Measurements from ENCODE around the gene NEURL1B.

NEURL1B gene

GRCh38 chr5:172699999-172700364 is 58.9 kb downstream of the NEURL1B start:
- H3K9ac ChIP-seq (ENCODE audit: insufficient read length, low read depth): peak overlapping the region; percentile 47
- TF ChIP-seq YY1 (IDR thresholded peaks at IDR 0.05; ENCODE audit: insufficient read depth, insufficient read length) (no peak), SUZ12 (IDR thresholded peaks at IDR 0.05; ENCODE audit: extremely low read depth, insufficient read depth, insufficient read length) (no peak), ZNF274 (IDR thresholded peaks at IDR 0.05; ENCODE audit: low read depth, low read length) (no peak)
- H3K36me3 ChIP-seq (ENCODE audit: insufficient read depth, insufficient read length, low read length): no peaks in the 10 kb centered on the region
- H3K4me1 ChIP-seq (ENCODE audit: insufficient read depth, insufficient read length): peaks cover 21% of the 10 kb centered on the region
- no peaks in the 10 kb centered on the region for H3K9me3 ChIP-seq (ENCODE audit: insufficient read depth, low read length)
- no peak for DNase-seq (ENCODE audit: low read depth, low spot score)
- no peak overlapping the region for H3K4me3 ChIP-seq (ENCODE audit: insufficient read length, low read depth)
- H3K27me3 ChIP-seq (ENCODE audit: insufficient read depth, insufficient read length): peaks cover 7% of the 10 kb centered on the region

GRCh38 chr5:172700365-172701290 is 59.6 kb downstream of the NEURL1B start:
- Histone ChIP-seq H3K4me1 (ENCODE audit: insufficient read depth, insufficient read length) (peaks cover 21% of the 10 kb centered on the region), H3K27me3 (ENCODE audit: insufficient read depth, insufficient read length) (peaks cover 7% of the 10 kb centered on the region), H3K36me3 (ENCODE audit: insufficient read depth, insufficient read length, low read length) (no peaks in the 10 kb centered on the region), H3K9ac (ENCODE audit: insufficient read length, low read depth) (peak overlapping the region; percentile 72), H3K9me3 (ENCODE audit: insufficient read depth, low read length) (no peaks in the 10 kb centered on the region), H3K4me3 (ENCODE audit: insufficient read length, low read depth) (peak overlapping the region; percentile 40)
- DNase-seq (ENCODE audit: low read depth, low spot score): peak; percentile 32
- TF ChIP-seq ZNF274 (IDR thresholded peaks at IDR 0.05; ENCODE audit: low read depth, low read length) (no peak), SUZ12 (IDR thresholded peaks at IDR 0.05; ENCODE audit: extremely low read depth, insufficient read depth, insufficient read length) (no peak), YY1 (IDR thresholded peaks at IDR 0.05; ENCODE audit: insufficient read depth, insufficient read length) (no peak)

GRCh38 chr5:172701291-172701656 is 60.2 kb downstream of the NEURL1B start:
- no peak overlapping the region for H3K4me3 ChIP-seq (ENCODE audit: insufficient read length, low read depth)
- H3K4me1 ChIP-seq (ENCODE audit: insufficient read depth, insufficient read length): peaks cover 16% of the 10 kb centered on the region
- H3K9ac ChIP-seq (ENCODE audit: insufficient read length, low read depth): peak overlapping the region; percentile 32
- no peak for TF ChIP-seq SUZ12 (IDR thresholded peaks at IDR 0.05; ENCODE audit: extremely low read depth, insufficient read depth, insufficient read length)
- no peak for TF ChIP-seq ZNF274 (IDR thresholded peaks at IDR 0.05; ENCODE audit: low read depth, low read length)
- no peak for TF ChIP-seq YY1 (IDR thresholded peaks at IDR 0.05; ENCODE audit: insufficient read depth, insufficient read length)
- DNase-seq (ENCODE audit: low read depth, low spot score): no peak
- H3K36me3 ChIP-seq (ENCODE audit: insufficient read depth, insufficient read length, low read length): no peaks in the 10 kb centered on the region
- H3K27me3 ChIP-seq (ENCODE audit: insufficient read depth, insufficient read length): peaks cover 7% of the 10 kb centered on the region
- H3K9me3 ChIP-seq (ENCODE audit: insufficient read depth, low read length): no peaks in the 10 kb centered on the region

DNA sequence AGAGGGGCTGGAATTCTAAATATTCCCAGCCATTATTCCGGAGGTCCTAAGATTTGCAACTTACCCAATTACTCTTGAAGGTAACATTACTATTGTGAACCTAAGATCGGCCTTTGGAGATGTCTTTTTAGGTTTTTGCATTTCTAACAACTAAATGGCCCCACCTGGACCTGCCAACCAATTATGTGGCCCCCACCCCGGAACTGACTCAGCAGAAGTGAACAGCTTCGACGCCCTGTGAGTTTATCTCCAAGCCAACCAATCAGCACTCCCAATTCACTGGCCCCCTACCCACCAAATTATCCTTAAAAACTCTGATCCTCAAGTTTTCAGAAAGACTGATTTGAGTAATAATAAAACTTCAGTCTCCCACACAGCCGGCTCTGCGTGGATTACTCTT is 62.9 kb downstream of the NEURL1B start:
- H3K27me3 ChIP-seq (ENCODE audit: insufficient read depth, insufficient read length): peaks cover 7% of the 10 kb centered on the region
- TF ChIP-seq SUZ12 (IDR thresholded peaks at IDR 0.05; ENCODE audit: extremely low read depth, insufficient read depth, insufficient read length): no peak
- no peak for TF ChIP-seq ZNF274 (IDR thresholded peaks at IDR 0.05; ENCODE audit: low read depth, low read length)
- TF ChIP-seq YY1 (IDR thresholded peaks at IDR 0.05; ENCODE audit: insufficient read depth, insufficient read length): no peak
- no peak overlapping the region for H3K4me3 ChIP-seq (ENCODE audit: insufficient read length, low read depth)
- H3K9ac ChIP-seq (ENCODE audit: insufficient read length, low read depth): no peak overlapping the region
- no peak for DNase-seq (ENCODE audit: low read depth, low spot score)
- no peaks in the 10 kb centered on the region for H3K9me3 ChIP-seq (ENCODE audit: insufficient read depth, low read length)
- no peaks in the 10 kb centered on the region for H3K36me3 ChIP-seq (ENCODE audit: insufficient read depth, insufficient read length, low read length)
- peaks cover 12% of the 10 kb centered on the region for H3K4me1 ChIP-seq (ENCODE audit: insufficient read depth, insufficient read length)

DNA sequence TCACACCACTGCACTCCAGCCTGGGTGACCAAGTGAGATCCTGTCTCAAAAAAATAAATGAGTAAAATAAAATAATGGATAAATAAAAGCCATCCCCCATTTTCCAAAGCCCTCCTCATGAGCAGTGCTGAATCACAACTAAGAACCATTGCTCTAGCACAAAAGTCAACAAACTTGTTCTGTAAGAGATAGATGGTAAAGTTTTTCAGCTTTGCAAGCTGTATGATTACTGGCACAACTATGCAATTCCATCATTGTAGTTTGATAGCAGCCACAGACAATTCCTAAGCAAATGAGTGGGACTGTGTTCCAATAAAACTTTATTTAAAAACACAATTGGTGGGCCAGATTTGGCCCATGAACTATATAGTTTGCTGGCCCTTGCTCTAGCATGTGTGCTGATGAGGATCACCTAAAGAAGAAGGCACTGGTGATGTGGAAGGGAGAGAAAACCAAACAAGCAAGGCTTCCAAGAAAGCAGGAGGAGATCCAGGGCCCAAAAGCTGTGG is 64.6 kb downstream of the NEURL1B start:
- peaks cover 7% of the 10 kb centered on the region for H3K27me3 ChIP-seq (ENCODE audit: insufficient read depth, insufficient read length)
- peaks cover 12% of the 10 kb centered on the region for H3K4me1 ChIP-seq (ENCODE audit: insufficient read depth, insufficient read length)
- no peaks in the 10 kb centered on the region for H3K36me3 ChIP-seq (ENCODE audit: insufficient read depth, insufficient read length, low read length)
- no peak overlapping the region for H3K4me3 ChIP-seq (ENCODE audit: insufficient read length, low read depth)
- H3K9ac ChIP-seq (ENCODE audit: insufficient read length, low read depth): no peak overlapping the region
- no peak for DNase-seq (ENCODE audit: low read depth, low spot score)
- no peaks in the 10 kb centered on the region for H3K9me3 ChIP-seq (ENCODE audit: insufficient read depth, low read length)
- TF ChIP-seq SUZ12 (IDR thresholded peaks at IDR 0.05; ENCODE audit: extremely low read depth, insufficient read depth, insufficient read length) (no peak), YY1 (IDR thresholded peaks at IDR 0.05; ENCODE audit: insufficient read depth, insufficient read length) (no peak), ZNF274 (IDR thresholded peaks at IDR 0.05; ENCODE audit: low read depth, low read length) (no peak)

GRCh38 chr5:172706796-172707195 is 65.7 kb downstream of the NEURL1B start:
- no peak for TF ChIP-seq YY1 (IDR thresholded peaks at IDR 0.05; ENCODE audit: insufficient read depth, insufficient read length)
- TF ChIP-seq SUZ12 (IDR thresholded peaks at IDR 0.05; ENCODE audit: extremely low read depth, insufficient read depth, insufficient read length): no peak
- no peak for TF ChIP-seq ZNF274 (IDR thresholded peaks at IDR 0.05; ENCODE audit: low read depth, low read length)
- no peak for DNase-seq (ENCODE audit: low read depth, low spot score)
- H3K4me1 ChIP-seq (ENCODE audit: insufficient read depth, insufficient read length): peaks cover 4% of the 10 kb centered on the region
- no peaks in the 10 kb centered on the region for H3K9me3 ChIP-seq (ENCODE audit: insufficient read depth, low read length)
- peaks cover 3% of the 10 kb centered on the region for H3K27me3 ChIP-seq (ENCODE audit: insufficient read depth, insufficient read length)
- no peak overlapping the region for H3K4me3 ChIP-seq (ENCODE audit: insufficient read length, low read depth)
- H3K9ac ChIP-seq (ENCODE audit: insufficient read length, low read depth): no peak overlapping the region
- no peaks in the 10 kb centered on the region for H3K36me3 ChIP-seq (ENCODE audit: insufficient read depth, insufficient read length, low read length)
